H1 (cell line): Measurements from ENCODE around the gene TMEM165. TPM values are rescaled to one million over a fixed set of nuclear protein-coding genes. Genes with fewer than 3 reads are reported as not detected.

Source experiments
- CTCF ChIA-PET: fragments of 300-600 bp; sonication (Branson Sonifier 250); formaldehyde crosslinking; loops from one replicate; lab custom pipeline; 2021; ENCODE audit not compliant: partially characterized antibody; lab: Charles Lee
- POLR2A ChIA-PET: fragments of 300-600 bp; sonication (Branson Sonifier 250); formaldehyde crosslinking; loops from one replicate; lab custom pipeline; 2021; ENCODE audit warnings: inconsistent platforms; ENCODE audit not compliant: partially characterized antibody; lab: Charles Lee
- DNase-seq, 2 experiments: peaks; one replicate each; pipeline versions ENCODE4 v3.0.0 to v3.0.0-alpha.2; 2010 to 2022; ENCODE audit warnings: low spot score in 2 of 2, low read depth in 1 of 2, mixed read lengths in 1 of 2
- FAIRE-seq: peaks from 2 replicates; lab custom pipeline; 2011; peaks lifted over from hg19 to GRCh38; lab: Jason Lieb, UNC
- H2AFZ ChIP-seq: 2 replicates; pipeline ENCODE4 v1.8.1; 2012; ENCODE audit warnings: low read length, inconsistent platforms
- H2AK5ac ChIP-seq: 2 replicates; pipeline ENCODE4 v1.6.1; 2013; ENCODE audit warnings: low read depth, low read length
- H2BK120ac ChIP-seq: replicated peaks from 2 replicates; pipeline ENCODE3; 2013; ENCODE audit warnings: low read depth, low read length, inconsistent platforms
- H2BK12ac ChIP-seq: 2 replicates; pipeline ENCODE4 v1.6.1; 2013; ENCODE audit warnings: low read depth, low read length
- H2BK15ac ChIP-seq: 2 replicates; pipeline ENCODE4 v1.6.1; 2013; ENCODE audit warnings: low read length
- H2BK20ac ChIP-seq: 2 replicates; pipeline ENCODE4 v1.6.1; 2013; ENCODE audit warnings: low read length
- H2BK5ac ChIP-seq: 2 replicates; pipeline ENCODE4 v1.6.1; 2013; ENCODE audit warnings: low read depth, low read length
- H3K14ac ChIP-seq: 2 replicates; pipeline ENCODE4 v1.6.1; 2013; ENCODE audit warnings: inconsistent platforms; ENCODE audit not compliant: insufficient read length
- H3K18ac ChIP-seq: 2 replicates; pipeline ENCODE4 v1.6.1; 2013; ENCODE audit warnings: low read length; ENCODE audit errors: extremely low read depth
- H3K23ac ChIP-seq: 2 replicates; pipeline ENCODE4 v1.6.1; 2013; ENCODE audit warnings: inconsistent platforms; ENCODE audit not compliant: insufficient read length
- H3K23me2 ChIP-seq: 2 replicates; pipeline ENCODE4 v1.6.1; 2013; ENCODE audit warnings: low read depth, low read length
- H3K27ac ChIP-seq: 2 replicates; pipeline ENCODE4 v1.6.1; 2011; ENCODE audit warnings: low read depth, low read length, inconsistent platforms
- H3K27me3 ChIP-seq, 4 experiments: replicated peaks in 1 of 4; 1 replicate in 1 of 4; 2 replicates in 3 of 4; pipeline versions ENCODE4 v1.6.1 to v1.8.1; 2011 to 2013; ENCODE audit warnings: low read length in 3 of 4, mild to moderate bottlenecking in 3 of 4, inconsistent platforms in 2 of 4, mixed read lengths in 2 of 4, moderate library complexity in 1 of 4; ENCODE audit not compliant: control insufficient read depth in 3 of 4, insufficient read depth in 3 of 4; ENCODE audit errors: extremely low read depth in 1 of 4
- H3K36me3 ChIP-seq, 4 experiments: 2 replicates each; pipeline versions ENCODE4 v1.6.1 to v1.8.1; 2011 to 2013; ENCODE audit warnings: mild to moderate bottlenecking in 4 of 4, low read length in 3 of 4, moderate library complexity in 2 of 4, control low read depth in 1 of 4, inconsistent platforms in 1 of 4; ENCODE audit not compliant: insufficient read depth in 4 of 4, control insufficient read depth in 2 of 4
- H3K4ac ChIP-seq: replicated peaks from 2 replicates; pipeline ENCODE3; 2013; ENCODE audit warnings: low read length, low read depth, mixed read lengths, inconsistent platforms; ENCODE audit not compliant: insufficient read length
- H3K4me1 ChIP-seq, 4 experiments: replicated peaks in 1 of 4; 1 replicate in 1 of 4; 2 replicates in 3 of 4; pipeline versions ENCODE4 v1.6.1 to v1.8.1; 2011 to 2013; ENCODE audit warnings: low read length in 3 of 4, inconsistent platforms in 2 of 4, mixed read lengths in 1 of 4; ENCODE audit not compliant: insufficient read depth in 4 of 4, control insufficient read depth in 3 of 4
- H3K4me2 ChIP-seq, 2 experiments: 2 replicates each; pipeline versions ENCODE4 v1.6.1 to v1.8.1; 2011 to 2013; ENCODE audit warnings: low read depth in 2 of 2, low read length in 2 of 2, control low read depth in 1 of 2, inconsistent platforms in 1 of 2, mild to moderate bottlenecking in 1 of 2; ENCODE audit not compliant: insufficient read depth in 1 of 2
- H3K4me3 ChIP-seq, 4 experiments: fragments of 200-600, 300-600 bp in 1 of 4; sonication (generic), shearing (Covaris generic), sonication (Bioruptor Twin) in 1 of 4; 2 replicates each; pipeline versions ENCODE4 v1.5.1 to v1.8.1; 2011 to 2016; ENCODE audit warnings: low read length in 4 of 4, low read depth in 3 of 4, control low read depth in 2 of 4, inconsistent platforms in 2 of 4, mild to moderate bottlenecking in 2 of 4, mixed read lengths in 1 of 4, moderate library complexity in 1 of 4; ENCODE audit not compliant: insufficient read depth in 2 of 4; ENCODE audit errors: extremely low read depth in 1 of 4
- H3K56ac ChIP-seq: replicated peaks from 2 replicates; pipeline ENCODE3; 2013; ENCODE audit warnings: low read depth, mild to moderate bottlenecking, mixed read lengths, low read length, inconsistent platforms; ENCODE audit not compliant: insufficient read length
- H3K79me1 ChIP-seq: 2 replicates; pipeline ENCODE4 v1.6.1; 2013; ENCODE audit warnings: low read depth, low read length, control low read depth
- H3K79me2 ChIP-seq, 2 experiments: 2 replicates each; pipeline versions ENCODE4 v1.6.1 to v1.8.1; 2012 to 2013; ENCODE audit warnings: low read length in 2 of 2, mild to moderate bottlenecking in 2 of 2, inconsistent platforms in 1 of 2; ENCODE audit not compliant: insufficient read depth in 2 of 2, control insufficient read depth in 1 of 2
- H3K9ac ChIP-seq, 4 experiments: replicated peaks in 1 of 4; 1 replicate in 1 of 4; 2 replicates in 3 of 4; pipeline versions ENCODE4 v1.6.1 to v1.8.1; 2011 to 2013; ENCODE audit warnings: low read depth in 3 of 4, low read length in 3 of 4, control low read depth in 2 of 4, mild to moderate bottlenecking in 2 of 4, moderate library complexity in 2 of 4, inconsistent platforms in 1 of 4; ENCODE audit errors: extremely low read depth in 1 of 4
- H3K9me3 ChIP-seq, 2 experiments: 2 replicates each; pipeline versions ENCODE4 v1.6.1 to v1.8.1; 2012 to 2013; ENCODE audit warnings: mild to moderate bottlenecking in 2 of 2, moderate library complexity in 2 of 2, control low read depth in 1 of 2, inconsistent platforms in 1 of 2, low read depth in 1 of 2, low read length in 1 of 2, mixed read lengths in 1 of 2; ENCODE audit not compliant: insufficient read depth in 2 of 2
- H4K20me1 ChIP-seq, 2 experiments: replicated peaks in 1 of 2; 2 replicates each; pipeline versions ENCODE3 to v1.8.1; 2011 to 2013; ENCODE audit warnings: inconsistent platforms in 2 of 2, low read length in 2 of 2, mild to moderate bottlenecking in 1 of 2; ENCODE audit not compliant: insufficient read depth in 2 of 2, control insufficient read depth in 1 of 2
- H4K5ac ChIP-seq: 2 replicates; pipeline ENCODE4 v1.6.1; 2013; ENCODE audit warnings: low read length, low read depth, mixed read lengths, inconsistent platforms; ENCODE audit not compliant: insufficient read length
- H4K8ac ChIP-seq: 2 replicates; pipeline ENCODE4 v1.8.0; 2013; ENCODE audit warnings: mild to moderate bottlenecking, moderate library complexity, low read length, inconsistent platforms; ENCODE audit not compliant: insufficient read depth; ENCODE audit errors: extremely low read depth
- H4K91ac ChIP-seq: replicated peaks from 2 replicates; pipeline ENCODE3; 2013; ENCODE audit warnings: low read length, mixed read lengths, inconsistent platforms; ENCODE audit not compliant: insufficient read length
- MAFK ChIP-seq: IDR thresholded peaks from 2 replicates; pipeline ENCODE4 v1.6.1; 2012; ENCODE audit warnings: low read depth, mild to moderate bottlenecking, improper control_type of control experiment, low read length
- WGBS, 2 experiments: shearing (Covaris generic) in 1 of 2; methylation state at CpG; one replicate each; pipeline versions ENCODE4 v1.1.6 to v1.1.7; 2013 to 2015; ENCODE audit warnings: low lambda C conversion rate in 2 of 2, mixed read lengths in 2 of 2, inconsistent platforms in 1 of 2, low coverage in 1 of 2, missing lambda C conversion rate in 1 of 2; ENCODE audit not compliant: insufficient replicate concordance in 2 of 2, insufficient coverage in 1 of 2, insufficient read length in 1 of 2; ENCODE audit errors: extremely low coverage in 1 of 2, missing lambda C conversion rate in 1 of 2; 5-methylcytosine and 5-hydroxymethylcytosine counted together
- polyA plus RNA-seq, 7 experiments: library from polyadenylated mRNA; depleted of rRNA in 3 of 7; stranded (reverse) in 5 of 7; unstranded in 2 of 7; fragments of >200 nt in 5 of 7; fragments of 200-250 nt in 2 of 7; gene quantifications; 1 replicate in 5 of 7; 2 replicates in 1 of 7; 4 replicates in 1 of 7; pipeline versions ENCODE4 v1.2.1 to v1.2.3, GENCODE V29; 2011 to 2013; ENCODE audit warnings: missing spikeins in 2 of 7, mixed read lengths in 2 of 7
- total RNA-seq: library from RNA; stranded (reverse); fragmentation: NEBNext Ultra II Directional; extraction: Animal tissue kit (Norgen Biotek cat#: 25700); gene quantifications from 2 replicates; pipeline ENCODE4 v1.2.1, GENCODE V29; 2021
- TF ChIP-seq, protein P1 (sequence below): IDR thresholded peaks from 2 replicates; pipeline ENCODE4 v1.6.1; 2012; ENCODE audit warnings: inconsistent platforms

TMEM165 gene
- total and polyA plus RNA-seq, 2 of the 8 experiments (the other 6 are each of a cell fraction or from before 2014, with no cell fraction given): 85.5 to 125 TPM

DNA sequence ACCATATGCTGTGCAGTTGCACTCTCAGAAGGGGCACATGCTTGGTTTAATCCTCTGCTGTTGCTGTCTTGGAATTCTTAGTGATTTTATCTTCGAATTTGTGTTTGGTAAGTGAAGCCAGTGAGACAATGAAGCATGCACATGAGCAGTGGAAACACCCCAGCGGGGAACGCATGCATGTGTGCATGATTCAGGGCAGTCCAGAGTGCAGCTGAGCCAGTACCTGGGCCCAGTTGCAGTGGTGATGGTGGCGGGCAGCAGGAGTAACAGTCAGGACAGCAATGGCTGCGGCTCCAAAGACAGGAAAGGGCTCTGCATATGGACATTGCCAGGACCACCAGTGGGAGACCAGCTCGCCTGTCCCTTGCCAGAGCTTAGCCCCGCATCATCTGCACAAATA is 14.3 kb upstream of the TMEM165 start:
- Histone ChIP-seq H2AK5ac (no peak overlapping the region), H3K4ac (no peak overlapping the region), H2BK15ac (no peak overlapping the region), H3K4me3 (no peak overlapping the region), H3K23me2 (no peaks in the 10 kb centered on the region), H3K9ac (no peak overlapping the region), H3K27ac (no peak overlapping the region), H2BK20ac (no peak overlapping the region), H3K23ac (no peak overlapping the region), H3K14ac (no peak overlapping the region), H3K79me1 (no peaks in the 10 kb centered on the region), H3K4me2 (no peak overlapping the region), H2BK12ac (no peak overlapping the region)
- FAIRE-seq: no peak
- POLR2A ChIA-PET: interaction anchor here (0.6 kb wide), 1 partner anchor 20 kb away, joined by 3 read pairs; no protein-coding TSS in a partner anchor
- no peak for TF ChIP-seq MAFK
- TF ChIP-seq, protein P1, sequence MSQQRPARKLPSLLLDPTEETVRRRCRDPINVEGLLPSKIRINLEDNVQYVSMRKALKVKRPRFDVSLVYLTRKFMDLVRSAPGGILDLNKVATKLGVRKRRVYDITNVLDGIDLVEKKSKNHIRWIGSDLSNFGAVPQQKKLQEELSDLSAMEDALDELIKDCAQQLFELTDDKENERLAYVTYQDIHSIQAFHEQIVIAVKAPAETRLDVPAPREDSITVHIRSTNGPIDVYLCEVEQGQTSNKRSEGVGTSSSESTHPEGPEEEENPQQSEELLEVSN: no peak
- TF ChIP-seq, all 59 proteins: peak for 0
- no peak overlapping the region for H4K91ac ChIP-seq
- no peaks in the 10 kb centered on the region for H3K27me3 ChIP-seq
- no peaks in the 10 kb centered on the region for H3K9me3 ChIP-seq
- H3K4me1 ChIP-seq: no peaks in the 10 kb centered on the region
- CTCF ChIA-PET: interaction anchor here (0.6 kb wide), 1 partner anchor 575 kb away, joined by 4 read pairs; no protein-coding TSS in a partner anchor
- H3K36me3 ChIP-seq: no peaks in the 10 kb centered on the region
- WGBS, 2 experiments: 87% methylated on average over 7 of the region's 7 CpGs; no CpG with 5 or more reads in 1 of the 2 experiments
- H4K8ac ChIP-seq: no peak overlapping the region
- H2AFZ ChIP-seq: 0 out of 2 replicates have a peak overlapping the region, but pooled peaks have one; percentile 0
- H4K20me1 ChIP-seq: no peaks in the 10 kb centered on the region
- no peak overlapping the region for H4K5ac ChIP-seq
- H3K79me2 ChIP-seq: no peaks in the 10 kb centered on the region
- H2BK120ac ChIP-seq: no peak overlapping the region
- H3K56ac ChIP-seq: no peak overlapping the region
- H2BK5ac ChIP-seq: no peak overlapping the region
- H3K18ac ChIP-seq: no peak overlapping the region
- no peak for DNase-seq
